Neural cell (in vitro differentiated cells): ENCODE results near the gene SOX12.

ENCODE experiments used
- CTCF ChIP-seq: fragments of 450-650 bp; IDR thresholded peaks from 2 replicates; pipeline ENCODE4 v1.5.1; 2014; ENCODE audit warnings: antibody characterized with exemption, mild to moderate bottlenecking, moderate library complexity; ENCODE audit not compliant: poor library complexity, severe bottlenecking
- EP300 ChIP-seq: fragments of 450-650 bp; conservative IDR thresholded peaks from 2 replicates; pipeline ENCODE4 v1.6.1; 2014; ENCODE audit warnings: antibody characterized with exemption, mild to moderate bottlenecking, moderate library complexity; ENCODE audit not compliant: poor library complexity, severe bottlenecking
- EZH2 ChIP-seq: fragments of 200-600, 300-800 bp; shearing (Covaris generic), sonication (generic); IDR thresholded peaks from 2 replicates; pipeline ENCODE4 v1.6.1; 2014; ENCODE audit warnings: antibody characterized with exemption, low read length, borderline replicate concordance, mild to moderate bottlenecking; ENCODE audit not compliant: insufficient read depth, poor library complexity, severe bottlenecking
- POLR2AphosphoS5 ChIP-seq: IDR thresholded peaks from 2 replicates; pipeline ENCODE4 v1.6.1; 2012
- REST ChIP-seq: IDR thresholded peaks from 2 replicates; pipeline ENCODE4 v1.6.1; 2012; ENCODE audit warnings: borderline replicate concordance
- SMC3 ChIP-seq: fragments of 450-650 bp; conservative IDR thresholded peaks from 2 replicates; pipeline ENCODE4 v1.6.1; 2014; ENCODE audit warnings: antibody characterized with exemption, mild to moderate bottlenecking, moderate library complexity; ENCODE audit not compliant: poor library complexity

DNA sequence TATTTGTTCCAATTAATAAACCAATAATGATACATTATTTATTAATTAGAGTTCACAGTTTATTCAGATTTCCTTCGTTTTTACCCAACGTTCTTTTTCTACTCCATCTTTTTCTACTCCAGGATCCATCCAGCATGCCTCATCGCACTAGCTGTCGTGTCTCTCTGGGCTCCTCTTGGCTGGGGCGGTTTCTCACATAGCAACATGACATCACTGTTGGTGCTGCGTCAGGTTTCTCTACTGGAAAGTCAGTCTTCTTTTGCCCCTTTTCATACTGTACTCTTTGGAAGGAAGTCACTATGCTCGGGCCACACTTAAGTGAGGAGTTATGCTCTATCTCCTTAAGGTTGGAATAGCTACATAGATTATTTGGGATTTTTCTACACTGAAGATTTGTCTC lies 13.7 kb upstream of the SOX12 start:
- TF ChIP-seq REST, result no peak
- no peak for TF ChIP-seq CTCF
- no peak for TF ChIP-seq EZH2
- TF ChIP-seq SMC3, result no peak
- no peak for TF ChIP-seq POLR2AphosphoS5
- no peak for TF ChIP-seq EP300
